ENCODE data around the gene FOXJ3.

Gene FOXJ3

DNA sequence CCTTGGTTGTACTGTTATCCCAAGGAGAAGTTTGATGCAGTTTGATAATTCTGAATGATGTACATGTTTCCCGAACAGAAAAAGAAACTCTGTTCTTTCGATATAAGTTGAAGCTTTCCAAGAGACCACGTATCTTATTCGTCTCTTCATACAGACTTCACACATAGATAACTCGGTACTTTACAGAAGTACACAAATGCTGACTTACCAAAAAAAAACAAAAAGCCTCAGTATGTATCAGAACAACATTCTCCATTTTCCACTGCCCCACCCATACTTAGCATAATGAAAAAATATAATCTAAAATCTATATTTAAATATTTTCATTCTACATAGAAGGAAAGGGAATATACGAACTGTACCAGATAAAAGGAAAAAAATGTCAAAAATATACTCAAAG lies 2.2 kb downstream of the FOXJ3 start:
- peak overlapping the region; percentile 85 to 97 (median 92) for H3K4me3 Mint-ChIP-seq
- peak overlapping the region in 1 of 3 experiments; percentile 93 for H3K27ac Mint-ChIP-seq
- peaks cover 53% of the 10 kb centered on the region for H3K4me1 Mint-ChIP-seq
- H3K27me3 Mint-ChIP-seq (ENCODE audit: low read depth): no peaks in the 10 kb centered on the region
- H3K9me3 Mint-ChIP-seq: no peaks in the 10 kb centered on the region
- H3K36me3 Mint-ChIP-seq (ENCODE audit: low read depth): peaks cover 3% of the 10 kb centered on the region
- TF ChIP-seq, protein P1, sequence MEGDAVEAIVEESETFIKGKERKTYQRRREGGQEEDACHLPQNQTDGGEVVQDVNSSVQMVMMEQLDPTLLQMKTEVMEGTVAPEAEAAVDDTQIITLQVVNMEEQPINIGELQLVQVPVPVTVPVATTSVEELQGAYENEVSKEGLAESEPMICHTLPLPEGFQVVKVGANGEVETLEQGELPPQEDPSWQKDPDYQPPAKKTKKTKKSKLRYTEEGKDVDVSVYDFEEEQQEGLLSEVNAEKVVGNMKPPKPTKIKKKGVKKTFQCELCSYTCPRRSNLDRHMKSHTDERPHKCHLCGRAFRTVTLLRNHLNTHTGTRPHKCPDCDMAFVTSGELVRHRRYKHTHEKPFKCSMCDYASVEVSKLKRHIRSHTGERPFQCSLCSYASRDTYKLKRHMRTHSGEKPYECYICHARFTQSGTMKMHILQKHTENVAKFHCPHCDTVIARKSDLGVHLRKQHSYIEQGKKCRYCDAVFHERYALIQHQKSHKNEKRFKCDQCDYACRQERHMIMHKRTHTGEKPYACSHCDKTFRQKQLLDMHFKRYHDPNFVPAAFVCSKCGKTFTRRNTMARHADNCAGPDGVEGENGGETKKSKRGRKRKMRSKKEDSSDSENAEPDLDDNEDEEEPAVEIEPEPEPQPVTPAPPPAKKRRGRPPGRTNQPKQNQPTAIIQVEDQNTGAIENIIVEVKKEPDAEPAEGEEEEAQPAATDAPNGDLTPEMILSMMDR (IDR thresholded peaks at IDR 0.05; ENCODE audit: unreplicated experiment in 3 of 3): no peak

DNA sequence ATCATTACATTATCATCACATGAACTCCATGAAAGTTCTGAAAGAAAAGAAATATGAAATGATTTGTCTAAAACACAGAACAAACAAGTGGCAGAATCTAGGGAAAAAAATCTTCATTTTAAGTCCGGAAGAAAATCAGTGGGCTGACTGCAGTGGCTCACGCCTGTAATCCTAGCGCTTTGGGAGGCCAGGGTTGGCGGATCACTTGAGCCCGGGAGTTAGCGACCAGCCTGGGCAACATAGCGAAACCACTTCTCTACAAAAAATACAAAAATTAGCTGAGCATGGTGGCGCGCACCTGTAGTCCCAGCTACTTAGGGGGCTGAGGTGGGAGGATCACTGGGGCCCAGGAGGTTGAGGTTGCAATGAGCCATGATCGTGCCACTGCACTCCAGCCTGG lies 4.8 kb downstream of the FOXJ3 start:
- peaks cover 3% of the 10 kb centered on the region for H3K36me3 Mint-ChIP-seq (ENCODE audit: low read depth)
- H3K4me3 Mint-ChIP-seq: peak overlapping the region in 1 of 3 experiments; percentile 34
- H3K27me3 Mint-ChIP-seq (ENCODE audit: low read depth): no peaks in the 10 kb centered on the region
- TF ChIP-seq, protein P1 (IDR thresholded peaks at IDR 0.05; ENCODE audit: unreplicated experiment in 3 of 3): no peak
- H3K9me3 Mint-ChIP-seq: no peaks in the 10 kb centered on the region
- no peak overlapping the region for H3K27ac Mint-ChIP-seq
- H3K4me1 Mint-ChIP-seq: peaks cover 35% of the 10 kb centered on the region

DNA sequence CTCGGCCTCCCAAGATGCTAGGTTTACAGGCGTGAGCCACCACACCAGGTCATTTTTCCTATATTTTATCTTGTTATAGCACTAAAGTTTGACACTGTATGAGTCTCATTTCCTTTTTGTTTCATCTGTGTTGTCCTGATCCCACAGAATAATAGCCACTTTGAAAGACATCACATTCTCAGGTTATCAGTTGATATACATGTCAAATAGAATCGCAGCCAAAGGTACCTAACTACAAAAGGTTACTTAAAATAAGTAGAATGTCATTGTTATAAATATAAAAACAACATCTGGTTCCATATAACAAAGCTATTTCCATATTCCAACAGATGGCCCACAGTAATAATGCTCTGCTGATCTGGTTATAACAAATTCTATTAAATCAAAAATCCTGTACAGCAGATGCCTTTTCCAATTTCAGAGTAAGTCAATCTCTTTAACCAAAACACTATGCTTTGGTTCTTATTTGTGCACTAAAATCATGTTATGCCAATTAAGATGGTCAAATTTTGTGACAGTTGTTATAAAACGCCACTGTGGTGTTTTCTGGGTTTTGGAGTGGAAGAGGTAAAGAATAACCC lies 6.0 kb downstream of the FOXJ3 start:
- TF ChIP-seq, protein P1 (IDR thresholded peaks at IDR 0.05; ENCODE audit: unreplicated experiment in 3 of 3): no peak
- Mint-ChIP-seq H3K27me3 (ENCODE audit: low read depth) (no peaks in the 10 kb centered on the region), H3K27ac (peak overlapping the region in 2 of 3 experiments; percentile 2 to 53), H3K36me3 (ENCODE audit: low read depth) (peaks cover 3% of the 10 kb centered on the region), H3K4me3 (no peak overlapping the region), H3K9me3 (no peaks in the 10 kb centered on the region), H3K4me1 (peaks cover 33% of the 10 kb centered on the region)

DNA sequence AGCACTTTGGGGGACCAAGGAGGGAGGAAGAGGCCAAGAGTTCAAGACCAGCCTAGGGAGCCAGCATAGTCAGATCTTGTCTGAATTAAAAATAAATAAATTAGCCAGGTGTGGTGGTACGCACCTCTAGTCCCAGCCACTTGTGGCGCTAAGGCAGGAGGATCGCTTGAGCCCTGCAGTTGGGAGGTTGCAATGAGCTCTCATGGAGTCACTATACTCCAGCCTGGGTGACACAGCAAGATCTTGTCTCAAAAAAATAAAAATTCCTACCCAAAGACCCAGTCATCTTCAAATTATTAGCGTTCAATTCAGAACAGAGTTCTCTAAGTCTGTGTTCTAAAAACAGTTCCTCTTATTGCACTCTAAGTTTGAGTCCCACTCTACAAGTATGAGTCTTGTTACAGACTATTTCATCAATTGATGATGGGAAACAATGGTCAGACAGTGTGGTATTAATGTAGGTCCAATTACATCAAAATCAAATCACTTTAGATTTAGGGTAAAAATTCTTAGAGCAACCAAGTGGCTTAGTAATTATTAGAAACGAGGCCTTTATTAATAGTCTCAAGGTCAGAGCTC lies 6.9 kb downstream of the FOXJ3 start:
- Mint-ChIP-seq H3K27ac (no peak overlapping the region), H3K36me3 (ENCODE audit: low read depth) (peaks cover 3% of the 10 kb centered on the region), H3K9me3 (no peaks in the 10 kb centered on the region), H3K4me1 (peaks cover 25% of the 10 kb centered on the region), H3K4me3 (no peak overlapping the region), H3K27me3 (ENCODE audit: low read depth) (no peaks in the 10 kb centered on the region)
- TF ChIP-seq, protein P1 (IDR thresholded peaks at IDR 0.05; ENCODE audit: unreplicated experiment in 3 of 3): no peak

DNA sequence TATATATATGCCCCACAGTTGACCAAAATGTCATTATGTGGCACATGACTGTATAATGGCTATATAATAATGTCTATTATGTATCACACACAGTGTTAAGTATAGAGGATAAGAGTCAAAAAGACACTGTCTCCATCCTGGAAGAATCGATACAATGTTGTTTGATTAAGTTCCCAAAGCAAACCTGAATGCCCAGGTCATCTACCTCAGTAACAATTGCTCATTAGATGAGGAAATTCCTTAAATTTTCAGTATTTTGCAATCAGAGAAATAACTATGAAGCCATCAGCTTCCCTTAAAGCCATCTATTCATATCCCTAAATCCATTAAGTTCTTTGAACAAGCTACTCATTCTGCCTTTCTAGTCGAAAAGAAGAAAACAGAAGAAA lies 10.0 kb downstream of the FOXJ3 start:
- TF ChIP-seq, protein P1 (IDR thresholded peaks at IDR 0.05; ENCODE audit: unreplicated experiment in 3 of 3): no peak
- H3K4me1 Mint-ChIP-seq: peaks cover 35% of the 10 kb centered on the region
- H3K9me3 Mint-ChIP-seq: no peaks in the 10 kb centered on the region
- peaks cover 3% of the 10 kb centered on the region for H3K36me3 Mint-ChIP-seq (ENCODE audit: low read depth)
- no peaks in the 10 kb centered on the region for H3K27me3 Mint-ChIP-seq (ENCODE audit: low read depth)
- H3K27ac Mint-ChIP-seq: no peak overlapping the region
- H3K4me3 Mint-ChIP-seq: no peak overlapping the region

Measured in nephron (organoid).